Fibroblast of pulmonary artery (primary cell): ENCODE measurements around the gene DENND1A.

Source experiments
- DNase-seq: peaks from one replicate; pipeline ENCODE4 v3.0.0-alpha.2; 2010; ENCODE audit warnings: low read depth
- H3K4me3 ChIP-seq: replicated peaks from 2 replicates; pipeline ENCODE4 v1.5.1; 2011; ENCODE audit warnings: low read depth, mild to moderate bottlenecking, control low read depth, low read length, moderate library complexity
- CTCF ChIP-seq: IDR thresholded peaks from 2 replicates; pipeline ENCODE4 v1.5.1; 2011; ENCODE audit warnings: mild to moderate bottlenecking, control low read depth, low read length, inconsistent platforms; ENCODE audit errors: missing control alignments

The DENND1A gene

GRCh38 chr9:123419091-123419490 lies 510.8 kb downstream of the DENND1A start:
- no peak for TF ChIP-seq CTCF
- no peak for DNase-seq

DNA sequence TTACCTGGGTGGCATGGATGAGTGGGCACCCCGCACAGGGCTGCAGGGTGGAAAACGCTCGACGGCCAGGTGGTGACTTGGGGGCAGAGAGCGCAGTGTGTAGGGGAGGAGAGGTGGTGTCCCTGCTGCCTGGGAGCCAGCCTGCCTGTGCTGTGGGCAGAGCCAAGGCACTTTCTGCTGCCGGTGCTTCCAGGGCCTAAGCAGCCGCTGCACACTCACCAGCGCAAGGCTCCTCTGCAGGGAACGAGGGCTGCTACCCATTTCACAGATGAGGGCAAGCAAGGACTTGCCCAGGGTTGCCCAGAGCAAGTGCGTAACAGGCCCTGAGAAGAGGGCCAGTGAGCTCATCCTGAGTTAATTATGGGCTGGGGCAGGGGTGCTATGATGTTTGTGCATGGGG lies 511.4 kb downstream of the DENND1A start:
- H3K4me3 ChIP-seq, result no peak overlapping the region
- no peak for TF ChIP-seq CTCF
- no peak for DNase-seq

More at GRCh38 chr9:123419091-123419490, 510.8 kb downstream of the DENND1A start:
- no peak overlapping the region for H3K4me3 ChIP-seq

DNA sequence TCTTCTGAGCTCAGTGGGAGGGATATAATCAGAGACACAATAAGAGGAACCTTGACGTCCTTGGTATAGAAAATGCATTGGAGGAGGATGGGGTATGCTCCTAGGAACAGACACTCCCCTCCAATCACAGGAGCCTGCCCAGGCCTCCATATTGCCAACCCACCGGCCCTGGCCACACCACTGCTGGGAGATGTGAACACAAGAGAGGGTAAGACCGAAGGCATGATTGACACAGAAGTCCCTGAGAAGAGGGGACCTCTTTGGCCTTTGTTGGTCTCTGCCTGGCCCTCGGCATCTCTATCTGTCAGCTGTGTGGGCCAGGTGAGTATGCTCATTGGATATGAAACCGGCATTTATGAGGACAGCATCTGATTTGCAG lies 511.9 kb downstream of the DENND1A start:
- no peak overlapping the region for H3K4me3 ChIP-seq
- DNase-seq, result no peak
- TF ChIP-seq CTCF, result no peak

- no peak for DNase-seq
- no peak overlapping the region for H3K4me3 ChIP-seq
- TF ChIP-seq CTCF, result no peak
These were observed 512.5 kb downstream of the DENND1A start for GRCh38 chr9:123417289-123418051.

- no peak for TF ChIP-seq CTCF
These were observed 513.8 kb downstream of the DENND1A start for GRCh38 chr9:123416176-123416575.

DNA sequence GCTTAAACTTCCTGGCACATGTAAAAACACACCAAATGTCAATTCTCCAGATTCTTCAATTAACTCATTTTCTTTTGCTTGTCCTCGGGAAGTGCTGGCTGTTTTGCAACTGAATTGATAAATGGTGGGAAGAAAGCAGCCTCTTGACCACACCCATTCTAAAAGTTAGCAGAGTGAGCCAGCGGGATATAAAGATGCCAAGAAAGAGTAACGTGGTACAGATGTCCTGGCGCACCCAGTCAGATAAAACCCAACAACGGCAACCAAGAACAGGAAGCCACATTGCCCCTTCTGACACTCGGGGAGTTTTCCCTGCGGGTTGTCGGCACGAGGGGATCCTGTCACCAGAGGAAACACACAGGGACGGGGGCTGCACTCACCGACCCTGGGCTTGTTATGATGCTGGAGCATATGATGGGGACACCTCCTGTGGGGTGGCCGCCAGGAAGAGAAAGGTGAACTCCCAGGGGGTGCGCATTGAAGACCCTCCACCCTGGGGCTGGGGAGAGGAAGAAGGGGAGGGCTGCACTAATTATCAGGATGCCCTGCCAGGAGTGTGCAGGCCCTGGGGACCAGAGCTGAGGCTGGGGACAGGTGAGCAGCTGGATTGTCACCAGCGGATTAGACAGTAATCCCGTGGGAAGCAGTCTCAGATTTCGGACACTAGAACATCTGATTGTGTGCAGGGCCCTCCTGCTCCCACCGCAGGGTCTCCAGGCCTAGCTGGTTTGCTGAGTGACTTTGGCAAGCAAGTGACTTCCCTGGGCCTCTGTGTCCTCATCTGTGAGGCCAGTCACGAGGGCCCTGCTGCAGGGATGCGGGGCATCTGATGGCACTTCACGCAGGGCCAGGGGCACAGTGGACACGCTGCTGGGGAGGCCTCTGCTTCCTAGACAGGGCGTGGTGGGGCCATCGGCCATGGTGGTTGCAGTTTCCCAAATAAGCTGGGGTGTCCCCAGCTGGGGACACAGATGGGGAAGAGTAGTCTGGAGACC lies 514.7 kb downstream of the DENND1A start:
- H3K4me3 ChIP-seq, result no peak overlapping the region
- TF ChIP-seq CTCF, result no peak
- peak; percentile 8 for DNase-seq

More at GRCh38 chr9:123416176-123416575, 513.8 kb downstream of the DENND1A start:
- no peak for DNase-seq
- no peak overlapping the region for H3K4me3 ChIP-seq
